Activated gamma-delta T cell treated with Interleukin-2 at 50 U/mL for 16 hours (primary cell): Measurements from ENCODE around the gene SLC6A5.

Source experiments
- DNase-seq: peaks from one replicate; pipeline ENCODE4 v3.0.0-alpha.2; 2020

SLC6A5 gene

DNA sequence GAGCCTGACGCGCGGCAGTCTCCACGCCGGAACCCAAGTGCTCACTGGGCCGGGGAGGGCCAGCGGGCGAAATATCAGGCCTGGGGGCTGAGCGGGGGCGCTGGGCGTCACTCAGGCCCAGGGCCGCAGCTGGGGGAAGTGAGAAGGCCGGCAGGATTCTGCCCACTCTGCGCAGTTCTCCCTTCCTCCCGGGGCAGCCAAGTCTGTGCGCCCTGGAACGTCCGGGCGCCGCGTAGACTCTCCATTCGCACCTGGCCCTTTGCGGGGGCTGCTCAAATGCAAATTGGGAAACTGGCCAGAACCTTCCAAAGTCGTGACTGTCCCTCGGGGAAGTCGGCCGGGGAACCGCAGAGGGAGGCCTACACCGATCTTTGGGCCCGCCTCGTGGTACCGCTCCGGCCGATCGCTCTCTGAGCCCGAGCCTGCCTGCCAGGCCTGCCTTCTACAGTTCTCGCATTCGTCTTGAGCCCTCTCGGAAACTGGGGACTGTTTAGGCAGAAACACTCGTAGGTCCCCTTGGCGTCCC lies 2.2 kb upstream of the SLC6A5 start:
- DNase-seq = no peak

DNA sequence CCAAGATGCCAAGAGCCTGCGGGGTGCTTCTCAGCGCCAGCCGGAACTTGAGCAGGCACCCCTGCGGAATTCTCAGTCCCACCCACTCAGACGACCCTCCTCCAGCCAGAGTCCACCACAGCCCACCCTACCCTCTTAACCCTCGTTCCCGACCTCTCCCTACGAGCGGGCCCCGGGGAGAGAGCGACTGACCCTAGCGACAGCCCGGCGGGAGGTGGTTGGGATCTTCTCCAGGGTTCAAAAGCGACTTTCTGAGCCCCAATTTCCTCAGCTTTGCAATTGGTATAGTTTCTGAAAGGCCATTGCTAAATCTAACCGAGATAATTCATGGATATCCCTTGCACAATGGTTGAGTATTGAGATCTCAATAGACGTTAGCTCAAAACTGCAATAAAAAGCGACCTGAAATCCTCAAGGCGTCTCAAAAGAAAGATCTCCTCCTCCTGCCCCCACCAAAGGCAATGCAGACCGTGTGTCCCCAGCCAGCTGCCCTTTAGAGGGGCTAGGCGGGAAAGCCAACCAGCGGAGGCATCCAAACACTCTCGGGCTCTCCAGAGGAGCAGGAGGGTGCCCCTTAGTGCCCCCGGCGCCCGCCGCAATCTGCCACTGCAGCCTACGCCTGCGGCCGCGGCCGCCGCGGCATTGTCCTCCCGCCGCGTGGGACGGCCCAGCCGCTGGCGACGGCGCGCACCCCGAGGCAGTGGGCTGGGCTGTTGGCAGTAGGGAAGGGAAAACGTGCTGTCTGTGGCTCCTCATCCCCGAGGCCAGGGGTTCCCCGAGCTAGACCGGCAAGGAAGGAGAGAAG lies 1.5 kb upstream of the SLC6A5 start:
- DNase-seq = no peak

DNA sequence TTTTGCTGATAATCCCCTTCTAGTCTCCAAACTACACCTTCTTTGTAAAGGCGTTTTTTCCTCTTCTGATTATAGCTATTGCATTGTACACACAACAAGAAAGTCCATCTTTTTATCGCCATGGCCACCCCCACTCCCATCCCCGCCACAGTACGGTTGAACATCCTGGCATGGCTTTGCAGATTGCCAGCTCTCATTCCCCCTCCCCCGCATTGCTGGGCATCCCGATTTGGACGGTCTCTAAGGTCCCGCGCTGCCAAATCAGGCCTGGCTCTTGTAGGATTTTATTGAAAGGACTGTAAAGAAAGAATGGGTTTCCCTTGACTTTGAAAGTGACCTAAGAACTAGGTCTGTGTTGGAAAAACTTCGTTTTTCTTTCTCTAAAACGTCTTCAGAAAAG lies 916 bp upstream of the SLC6A5 start:
- no peak for DNase-seq

- DNase-seq = no peak
Measured at GRCh38 chr11:20600020-20600346, 575 bp downstream of the SLC6A5 start.

- DNase-seq = no peak
Measured at GRCh38 chr11:20600551-20600950, 1.1 kb downstream of the SLC6A5 start.

GRCh38 chr11:20601221-20601914 lies 2.0 kb downstream of the SLC6A5 start:
- no peak for DNase-seq

DNA sequence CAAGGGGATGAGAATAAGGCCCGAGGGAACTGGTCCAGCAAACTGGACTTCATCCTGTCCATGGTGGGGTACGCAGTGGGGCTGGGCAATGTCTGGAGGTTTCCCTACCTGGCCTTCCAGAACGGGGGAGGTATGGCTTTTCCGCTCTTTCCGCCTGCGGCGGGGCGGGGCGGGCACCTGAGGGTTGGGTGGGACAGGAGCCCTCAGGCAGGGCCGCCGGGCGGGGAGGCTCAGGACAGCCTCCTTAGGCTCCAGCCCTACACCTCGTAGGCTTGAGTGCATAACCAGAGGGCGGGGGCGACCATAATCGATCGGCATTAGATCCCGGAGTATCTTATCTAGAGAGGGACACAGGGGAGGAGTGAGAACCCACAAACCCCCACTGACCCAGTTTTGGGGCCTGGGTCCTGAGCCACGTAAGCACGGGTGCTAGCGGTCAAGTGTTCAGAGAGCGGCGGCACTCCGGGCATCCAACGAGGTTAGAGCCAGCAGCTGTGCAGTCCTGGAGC lies 4.9 kb downstream of the SLC6A5 start:
- no peak for DNase-seq

DNA sequence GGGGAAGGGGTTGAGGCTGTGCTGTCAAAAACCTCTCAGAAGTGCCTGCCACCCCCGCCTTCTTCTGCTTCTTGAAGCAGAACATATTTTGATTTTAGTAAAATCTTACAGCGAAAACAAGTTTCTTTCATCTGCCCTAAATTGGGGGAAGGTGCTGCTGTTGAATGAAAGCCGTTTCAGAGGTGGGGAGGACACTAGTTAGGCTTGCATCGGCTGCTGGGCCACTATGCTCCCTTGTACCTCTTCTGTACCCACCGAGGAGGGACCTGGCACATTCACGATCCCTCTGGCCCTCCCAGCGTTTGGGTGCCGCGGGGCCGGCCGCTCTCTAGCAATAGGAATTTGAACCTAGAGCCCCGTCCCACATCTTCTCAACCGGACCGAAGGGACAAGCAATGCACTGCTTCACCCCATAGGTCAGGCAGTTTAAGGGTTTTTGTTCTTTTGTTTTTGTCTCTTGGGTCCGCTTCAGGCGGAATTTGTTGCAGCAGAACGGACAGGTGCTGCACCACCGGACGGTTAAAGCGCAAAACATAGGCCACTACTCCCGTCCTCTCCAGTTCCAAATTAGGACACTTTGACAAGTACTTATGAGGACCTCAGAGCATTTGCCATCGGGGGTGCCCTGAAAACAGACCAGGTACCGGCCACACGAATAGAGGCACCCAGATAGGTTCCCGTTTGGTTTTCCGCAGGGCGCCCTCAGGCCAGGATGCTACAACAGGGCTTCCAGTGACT lies 5.6 kb downstream of the SLC6A5 start:
- no peak for DNase-seq

DNA sequence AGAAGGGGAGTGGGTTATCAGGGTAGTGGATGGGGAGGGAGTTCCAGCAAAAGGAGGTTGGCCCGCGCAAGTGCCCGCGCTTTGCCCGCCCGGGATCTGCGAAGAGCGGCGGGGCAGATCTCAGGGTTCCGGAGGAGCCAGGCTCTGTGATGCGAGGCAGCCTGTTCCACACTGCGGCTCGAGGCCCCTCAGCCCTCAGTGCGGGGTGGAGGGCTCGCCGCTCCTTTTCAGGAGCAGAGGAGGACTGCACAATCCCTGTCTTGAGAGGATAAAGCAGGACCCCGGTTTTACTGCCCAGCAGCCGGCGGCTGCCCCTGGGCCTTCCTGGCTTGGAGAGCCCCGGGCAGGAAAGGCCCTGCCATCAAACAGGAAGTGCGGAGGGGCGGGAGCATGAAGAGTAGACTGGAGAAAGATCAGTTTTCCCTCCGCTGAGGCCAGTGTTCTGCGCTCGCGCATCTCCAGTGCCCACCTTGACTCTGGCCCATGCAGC lies 6.2 kb downstream of the SLC6A5 start:
- no peak for DNase-seq

- no peak for DNase-seq
Measured at GRCh38 chr11:20608934-20609333, 9.5 kb downstream of the SLC6A5 start.

DNA sequence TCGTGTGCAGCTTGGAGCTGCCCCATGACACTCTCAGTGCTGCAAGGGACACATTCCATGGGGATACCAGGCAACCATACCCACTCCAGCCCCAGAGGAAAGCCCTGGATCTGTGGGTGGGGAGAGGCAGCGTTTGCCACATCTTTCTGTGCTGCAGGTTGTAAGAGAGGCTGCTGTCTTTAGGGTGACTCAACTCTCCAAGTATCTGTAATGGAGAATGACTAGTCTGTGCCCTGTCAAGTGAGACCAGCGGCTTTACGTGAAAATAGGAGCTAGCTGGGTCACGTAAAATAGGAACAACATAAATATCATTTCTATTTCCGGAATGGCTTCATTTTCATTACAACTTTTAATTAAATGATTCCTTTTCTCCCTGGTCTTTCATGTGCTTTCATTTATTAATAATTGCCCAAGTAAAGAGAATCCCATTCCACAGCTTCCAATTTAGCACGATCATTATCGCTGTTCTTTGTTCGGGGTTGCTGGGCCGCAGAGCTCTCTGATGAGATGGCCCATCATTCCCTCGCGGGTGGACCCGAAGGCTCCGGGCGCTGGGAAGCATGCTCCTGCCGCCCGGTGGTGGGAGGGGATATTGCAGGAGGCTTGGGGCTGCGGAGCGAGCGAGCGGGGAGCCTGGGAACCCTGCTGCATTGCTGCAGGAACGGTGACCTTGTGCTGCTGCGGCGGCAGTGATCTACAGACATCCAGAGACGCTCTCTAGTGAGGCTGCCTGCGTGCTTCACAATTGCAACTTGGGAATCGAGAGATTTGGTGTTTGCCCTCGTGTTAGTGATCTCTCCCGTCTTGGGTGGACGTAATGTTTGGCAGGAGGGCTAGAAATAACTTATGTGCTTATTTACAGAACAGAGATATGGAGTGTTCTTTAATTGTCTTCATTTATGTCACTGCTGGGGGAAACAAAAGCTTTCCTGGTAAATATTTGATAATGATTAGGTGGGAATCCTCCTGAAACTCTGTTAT lies 10.6 kb downstream of the SLC6A5 start:
- peak; percentile 29 for DNase-seq

DNA sequence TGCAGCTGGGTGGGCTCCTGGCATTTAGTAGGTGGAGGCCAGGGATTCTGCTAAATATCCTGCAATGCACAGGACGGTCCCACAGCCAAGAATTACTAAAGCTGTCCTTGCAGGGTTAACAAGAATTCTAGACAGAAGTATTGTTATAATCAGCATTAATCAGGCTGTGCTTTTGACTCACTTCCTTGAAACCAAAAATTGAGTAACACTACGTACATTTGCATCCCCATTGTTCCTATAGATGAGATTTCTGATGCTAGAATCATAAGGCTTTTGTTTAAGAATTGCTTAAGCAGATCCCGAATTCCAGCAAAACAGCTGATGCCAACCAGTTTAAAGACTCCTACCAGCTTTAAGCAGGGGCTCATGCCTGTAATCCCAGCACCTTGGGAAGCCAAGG lies 11.4 kb downstream of the SLC6A5 start:
- DNase-seq = no peak

- no peak for DNase-seq
Measured at GRCh38 chr11:20611445-20611844, 12.0 kb downstream of the SLC6A5 start.

GRCh38 chr11:20611892-20612291 lies 12.5 kb downstream of the SLC6A5 start:
- DNase-seq = no peak

DNA sequence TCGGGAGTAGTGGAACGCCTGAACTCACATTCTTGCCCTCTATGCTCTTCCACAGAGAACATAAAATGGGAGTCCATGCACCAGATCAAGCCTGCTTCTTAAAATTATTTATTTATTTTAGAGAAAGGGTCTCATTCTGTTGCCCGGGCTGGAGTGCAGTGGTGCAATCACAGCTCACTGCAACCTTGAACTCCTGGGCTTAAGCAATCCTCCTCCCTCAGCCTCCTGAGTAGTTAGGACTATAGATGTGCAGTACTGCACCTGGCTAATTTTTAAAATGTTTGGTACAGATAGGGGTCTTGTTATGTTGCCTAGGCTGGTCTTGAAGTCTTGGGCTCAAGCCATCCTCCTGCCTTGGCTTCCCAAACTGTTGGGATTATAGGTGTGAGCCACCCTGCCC lies 13.0 kb downstream of the SLC6A5 start:
- DNase-seq = no peak

GRCh38 chr11:20616920-20617319 lies 17.5 kb downstream of the SLC6A5 start:
- no peak for DNase-seq

DNA sequence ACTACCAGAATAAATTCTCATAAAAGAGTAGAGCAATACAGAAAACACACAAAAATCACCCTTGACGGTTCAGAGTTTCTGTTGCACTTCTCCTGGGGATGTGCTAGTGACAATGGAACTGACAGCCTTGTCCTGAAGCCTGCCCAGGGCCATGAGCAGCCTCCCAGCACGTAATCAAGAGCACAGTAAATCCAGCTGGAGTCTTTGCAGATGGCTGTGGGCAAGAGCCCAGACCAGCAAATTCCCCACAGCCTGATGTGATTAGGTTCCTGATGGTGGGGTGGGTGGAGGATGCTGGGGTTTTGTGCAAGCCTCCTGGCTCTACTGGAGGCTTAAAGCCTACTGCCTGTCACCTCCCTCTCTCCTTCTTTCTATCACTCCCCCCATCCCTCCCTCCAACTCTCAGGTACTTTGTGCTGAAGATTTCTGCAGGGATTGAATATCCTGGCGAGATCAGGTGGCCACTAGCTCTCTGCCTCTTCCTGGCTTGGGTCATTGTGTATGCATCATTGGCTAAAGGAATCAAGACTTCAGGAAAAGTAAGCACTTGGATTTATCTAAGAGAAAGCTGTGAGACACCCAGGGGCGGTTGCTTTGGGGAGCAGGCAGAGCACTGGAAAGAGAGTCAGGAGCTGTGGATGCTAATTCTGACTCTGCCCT lies 18.1 kb downstream of the SLC6A5 start:
- DNase-seq = no peak

- no peak for DNase-seq
Measured at GRCh38 chr11:20618083-20618482, 18.7 kb downstream of the SLC6A5 start.

DNA sequence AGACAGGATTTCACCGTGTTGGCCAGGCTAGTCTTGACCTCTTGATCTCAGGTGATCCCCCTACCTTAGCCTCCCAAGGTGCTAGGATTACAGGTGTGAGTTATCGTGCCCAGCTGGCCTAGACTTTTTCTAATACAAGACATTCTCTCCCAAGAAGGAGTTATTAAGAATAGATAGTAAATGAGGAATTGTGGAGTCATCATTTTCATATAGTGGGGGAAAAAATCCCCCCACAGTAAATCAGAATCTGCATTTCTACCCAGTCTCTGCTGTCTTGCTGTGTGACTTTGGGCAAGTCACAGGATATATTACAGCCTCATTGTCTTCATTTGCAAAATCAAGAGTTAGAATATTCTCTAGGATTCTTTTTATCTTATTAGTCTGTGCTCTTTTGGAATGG lies 21.6 kb downstream of the SLC6A5 start:
- DNase-seq = no peak

DNA sequence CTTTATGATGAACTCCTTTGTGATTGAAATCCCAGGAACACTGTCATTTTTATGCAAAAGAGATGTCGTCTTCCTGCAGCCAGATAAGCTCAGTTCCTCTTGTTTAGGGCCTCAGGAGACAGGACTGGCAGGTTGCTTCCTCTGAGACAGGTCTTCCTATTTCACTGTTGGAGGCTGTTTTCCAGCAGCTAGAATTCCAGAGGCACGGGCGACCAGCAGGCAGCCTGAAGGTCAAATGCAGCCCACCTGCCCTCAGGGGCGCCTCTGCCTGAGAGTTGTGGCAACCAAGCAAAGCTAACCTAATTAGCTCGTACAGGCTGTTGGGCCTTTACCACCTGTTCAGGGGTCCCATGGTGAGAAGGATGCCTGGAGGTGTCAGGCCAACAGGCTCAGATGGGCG lies 22.3 kb downstream of the SLC6A5 start:
- no peak for DNase-seq

DNA sequence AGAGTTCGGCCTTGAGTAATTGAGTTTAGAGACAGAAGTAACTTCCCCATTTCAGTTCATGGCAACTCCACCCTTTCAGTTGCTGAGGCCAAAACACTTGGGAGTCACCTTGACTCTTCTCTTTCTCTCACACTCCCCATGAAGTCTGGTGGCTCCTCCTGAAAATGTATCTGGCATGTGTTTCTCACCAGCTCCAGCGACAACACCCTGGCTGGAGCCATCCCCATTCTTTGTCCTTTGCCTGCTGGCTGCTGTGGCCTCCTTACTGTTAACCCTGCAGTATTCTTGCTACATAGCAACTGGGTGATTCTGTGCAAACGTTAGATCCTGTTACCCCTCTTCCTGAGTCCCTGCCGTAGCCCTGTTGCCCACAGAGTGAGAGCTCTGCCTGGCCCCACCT lies 23.8 kb downstream of the SLC6A5 start:
- no peak for DNase-seq

DNA sequence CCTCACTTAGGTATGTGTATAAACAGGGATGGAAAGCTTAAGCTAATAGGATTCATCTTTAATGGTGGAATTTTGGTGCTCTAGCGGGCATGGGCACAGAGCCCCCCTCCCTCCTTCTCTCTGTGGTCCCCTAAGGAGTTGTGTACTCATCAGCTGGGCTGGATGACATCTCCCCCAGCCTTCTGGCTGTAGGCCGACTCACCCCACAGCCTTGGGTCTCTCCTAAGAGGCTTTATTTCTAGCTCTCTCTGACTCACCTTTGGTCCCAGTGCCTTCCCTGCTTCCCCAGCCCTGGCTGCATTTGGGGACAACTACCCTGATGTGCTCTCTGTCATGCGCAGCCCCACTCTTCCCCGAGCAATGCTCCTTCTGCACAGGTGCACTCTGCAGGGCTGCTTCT lies 26.9 kb downstream of the SLC6A5 start:
- no peak for DNase-seq
